GM12878 (cell line): Measurements from ENCODE around the gene TUBA3E.
"Not testable (repeated sequence)": the region's sequence is repeated elsewhere in the genome, so short reads cannot be mapped to it uniquely, and the experiment has no call there.

Experiments used
- ATF3 ChIP-seq: IDR thresholded peaks from 2 replicates; pipeline ENCODE4 v1.6.1; 2011; ENCODE audit warnings: low read depth, mild to moderate bottlenecking, low read length, moderate library complexity, borderline replicate concordance; ENCODE audit errors: extremely low read depth
- CTCF ChIP-seq, 3 experiments: IDR thresholded peaks in 2 of 3; conservative IDR thresholded peaks in 1 of 3; 2 replicates each; pipeline ENCODE4 v1.5.1; 2011; ENCODE audit warnings: low read depth in 3 of 3, low read length in 3 of 3, mild to moderate bottlenecking in 3 of 3, control low read depth in 2 of 3, moderate library complexity in 2 of 3, inconsistent platforms in 1 of 3, mixed read lengths in 1 of 3; ENCODE audit not compliant: control insufficient read depth in 2 of 3, insufficient read depth in 1 of 3; ENCODE audit errors: extremely low read depth in 1 of 3
- EZH2 ChIP-seq: IDR thresholded peaks from 2 replicates; pipeline ENCODE4 v1.6.1; 2012; ENCODE audit warnings: low read depth, mild to moderate bottlenecking, control low read depth, inconsistent platforms, low read length, borderline replicate concordance; ENCODE audit not compliant: control insufficient read depth
- NRF1 ChIP-seq: conservative IDR thresholded peaks from 2 replicates; pipeline ENCODE4 v1.6.1; 2011; ENCODE audit warnings: mild to moderate bottlenecking, low read depth, low read length, improper control_type of control experiment
- PML ChIP-seq: IDR thresholded peaks from 2 replicates; pipeline ENCODE4 v1.6.1; 2012; ENCODE audit warnings: low read length, inconsistent platforms
- POLR2A ChIP-seq: IDR thresholded peaks from 2 replicates; pipeline ENCODE4 v1.6.1; 2011; ENCODE audit warnings: low read depth, mild to moderate bottlenecking, low read length
- POLR2AphosphoS5 ChIP-seq: IDR thresholded peaks from 2 replicates; pipeline ENCODE4 v1.6.1; 2011; ENCODE audit warnings: mild to moderate bottlenecking, low read length, inconsistent platforms
- STAT3 ChIP-seq: IDR thresholded peaks from 2 replicates; pipeline ENCODE4 v1.6.1; 2011; ENCODE audit warnings: low read depth, low read length, improper control_type of control experiment
- ZNF24 ChIP-seq: fragments of 450-650 bp; IDR thresholded peaks from 2 replicates; pipeline ENCODE4 v1.6.1; 2017; ENCODE audit warnings: antibody characterized with exemption, mild to moderate bottlenecking
- ZSCAN29 ChIP-seq: fragments of 450-650 bp; IDR thresholded peaks from 2 replicates; pipeline ENCODE4 v1.6.1; 2017; ENCODE audit warnings: mild to moderate bottlenecking, moderate library complexity

- 0 out of 2 replicates have a peak, but pooled peaks have one; percentile 25 for TF ChIP-seq POLR2A
- TF ChIP-seq ATF3; STAT3; ZNF24; ZSCAN29; POLR2AphosphoS5; PML; NRF1; EZH2; CTCF (IDR thresholded peaks at IDR 0.05 in 2 of 3, conservative IDR thresholded peaks at IDR 0.05 in 1 of 3; ENCODE audit: control insufficient read depth in 2 of 3, extremely low read depth in 1 of 3, insufficient read depth in 1 of 3, low read depth in 3 of 3, low read length in 3 of 3): not testable (repeated sequence)
Observed at GRCh38 chr2:130187859-130188792, 10.1 kb downstream of the TUBA3E start.
